Calu3 (cell line): ENCODE measurements around the gene DIS3L2. TPM values are rescaled to one million over a fixed set of nuclear protein-coding genes. Genes with fewer than 3 reads are reported as not detected.

Source experiments
- BruUV-seq: library from RNA; stranded (reverse); fragments of 400-500 nt; replicated peaks from 2 replicates; lab custom pipeline; 2021; lab: Mats Ljungman, UMichigan
- CTCF ChIA-PET: fragments of 300-600 bp; sonication (Branson Sonifier 250); formaldehyde crosslinking; loops from one replicate; lab custom pipeline; 2022; ENCODE audit warnings: antibody characterized with exemption; lab: Charles Lee
- DNase-seq: peaks from one replicate; pipeline ENCODE4 v3.0.0; 2022
- H3K27ac Mint-ChIP-seq: one replicate; pipeline ENCODE4 v1.8.0; 2022; ENCODE audit warnings: mixed read lengths; ENCODE audit not compliant: unreplicated experiment
- H3K27me3 Mint-ChIP-seq: one replicate; pipeline ENCODE4 v1.8.0; 2022; ENCODE audit warnings: mixed read lengths; ENCODE audit not compliant: unreplicated experiment
- H3K36me3 Mint-ChIP-seq: one replicate; pipeline ENCODE4 v1.8.0; 2022; ENCODE audit warnings: mild to moderate bottlenecking, moderate library complexity, mixed read lengths; ENCODE audit not compliant: insufficient read depth, unreplicated experiment
- H3K4me1 Mint-ChIP-seq: one replicate; pipeline ENCODE4 v1.8.0; 2022; ENCODE audit warnings: mild to moderate bottlenecking, low read depth, mixed read lengths; ENCODE audit not compliant: unreplicated experiment
- H3K4me3 Mint-ChIP-seq: one replicate; pipeline ENCODE4 v1.8.0; 2022; ENCODE audit warnings: mild to moderate bottlenecking, low read depth, moderate library complexity, mixed read lengths; ENCODE audit not compliant: unreplicated experiment
- H3K9me3 Mint-ChIP-seq: one replicate; pipeline ENCODE4 v1.8.0; 2022; ENCODE audit warnings: low read depth, mixed read lengths; ENCODE audit not compliant: unreplicated experiment
- intact Hi-C: fragments of 100-400 bp; cut with micrococcal nuclease; formaldehyde crosslinking; loops from one replicate; pipeline ENCODE4 v1.10.0; 2022; ENCODE audit not compliant: unreplicated experiment
- total RNA-seq: library from RNA; stranded (reverse); gene quantifications from 2 replicates; pipeline ENCODE4 v1.2.3, GENCODE V29; 2022
- TF ChIP-seq, protein P1 (sequence below): fragments of 200-600 bp; IDR thresholded peaks from one replicate; pipeline ENCODE4 v1.8.0; 2022; ENCODE audit warnings: antibody characterized with exemption; ENCODE audit not compliant: unreplicated experiment

The DIS3L2 gene
- total RNA-seq, 1 experiment from 2014 or later, result 46.0 TPM

DNA sequence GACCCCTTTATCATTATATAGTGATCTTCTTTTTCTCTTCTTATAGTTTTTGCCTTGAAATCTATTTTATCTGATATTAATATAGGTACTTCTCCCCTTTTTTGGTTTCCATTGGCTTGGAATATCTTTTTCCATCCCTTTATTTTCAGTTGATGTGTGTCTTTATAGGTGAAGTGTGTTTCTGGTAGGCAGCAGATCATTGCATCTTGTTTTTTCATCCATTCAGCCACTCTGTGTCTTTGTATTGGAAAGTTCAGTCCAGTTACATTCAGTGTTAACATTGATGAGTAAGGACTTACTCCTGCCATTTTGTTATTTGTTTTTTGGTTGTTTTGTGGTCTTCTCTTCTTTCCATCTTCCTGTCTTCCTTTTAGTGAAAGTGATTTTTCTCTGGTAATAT lies 133.4 kb downstream of the DIS3L2 start:
- TF ChIP-seq, protein P1, sequence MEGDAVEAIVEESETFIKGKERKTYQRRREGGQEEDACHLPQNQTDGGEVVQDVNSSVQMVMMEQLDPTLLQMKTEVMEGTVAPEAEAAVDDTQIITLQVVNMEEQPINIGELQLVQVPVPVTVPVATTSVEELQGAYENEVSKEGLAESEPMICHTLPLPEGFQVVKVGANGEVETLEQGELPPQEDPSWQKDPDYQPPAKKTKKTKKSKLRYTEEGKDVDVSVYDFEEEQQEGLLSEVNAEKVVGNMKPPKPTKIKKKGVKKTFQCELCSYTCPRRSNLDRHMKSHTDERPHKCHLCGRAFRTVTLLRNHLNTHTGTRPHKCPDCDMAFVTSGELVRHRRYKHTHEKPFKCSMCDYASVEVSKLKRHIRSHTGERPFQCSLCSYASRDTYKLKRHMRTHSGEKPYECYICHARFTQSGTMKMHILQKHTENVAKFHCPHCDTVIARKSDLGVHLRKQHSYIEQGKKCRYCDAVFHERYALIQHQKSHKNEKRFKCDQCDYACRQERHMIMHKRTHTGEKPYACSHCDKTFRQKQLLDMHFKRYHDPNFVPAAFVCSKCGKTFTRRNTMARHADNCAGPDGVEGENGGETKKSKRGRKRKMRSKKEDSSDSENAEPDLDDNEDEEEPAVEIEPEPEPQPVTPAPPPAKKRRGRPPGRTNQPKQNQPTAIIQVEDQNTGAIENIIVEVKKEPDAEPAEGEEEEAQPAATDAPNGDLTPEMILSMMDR, result no peak
- Mint-ChIP-seq H3K4me3 (no peak overlapping the region), H3K36me3 (no peaks in the 10 kb centered on the region), H3K27ac (no peak overlapping the region), H3K27me3 (no peaks in the 10 kb centered on the region), H3K9me3 (no peaks in the 10 kb centered on the region), H3K4me1 (no peaks in the 10 kb centered on the region)
- BruUV-seq, result no TSS peak
- no peak for DNase-seq
- CTCF ChIA-PET, result interaction anchor here (0.6 kb wide), 1 partner anchor 103 kb away, joined by 4 read pairs; no protein-coding TSS in a partner anchor
- intact Hi-C loops, result no loop called here

DNA sequence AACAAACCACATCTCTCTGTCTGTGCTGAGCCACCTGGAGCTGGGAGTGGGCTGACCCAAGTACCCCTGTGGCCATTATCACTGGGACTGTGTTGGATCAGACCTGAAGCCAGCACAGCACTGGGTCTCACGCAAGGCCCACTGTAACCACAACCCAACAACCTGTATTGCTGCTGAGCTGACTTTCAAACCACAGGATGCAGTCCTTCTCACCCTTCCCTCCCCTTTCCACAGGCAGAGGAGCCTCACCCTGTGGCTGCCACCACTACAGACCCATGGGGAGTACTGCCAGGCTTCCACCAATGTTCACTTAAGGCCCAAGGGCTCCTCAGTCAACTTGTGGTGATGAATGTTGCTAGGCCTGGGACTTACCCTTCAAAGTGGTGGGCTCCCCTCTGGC lies 135.7 kb downstream of the DIS3L2 start:
- no peak for DNase-seq
- CTCF ChIA-PET, result no interaction called here
- TF ChIP-seq, protein P1, result no peak
- no peaks in the 10 kb centered on the region for H3K36me3 Mint-ChIP-seq
- H3K9me3 Mint-ChIP-seq, result no peaks in the 10 kb centered on the region
- no peak overlapping the region for H3K27ac Mint-ChIP-seq
- BruUV-seq, result no TSS peak
- no peak overlapping the region for H3K4me3 Mint-ChIP-seq
- H3K4me1 Mint-ChIP-seq, result no peaks in the 10 kb centered on the region
- no peaks in the 10 kb centered on the region for H3K27me3 Mint-ChIP-seq
- intact Hi-C loops, result no loop called here

DNA sequence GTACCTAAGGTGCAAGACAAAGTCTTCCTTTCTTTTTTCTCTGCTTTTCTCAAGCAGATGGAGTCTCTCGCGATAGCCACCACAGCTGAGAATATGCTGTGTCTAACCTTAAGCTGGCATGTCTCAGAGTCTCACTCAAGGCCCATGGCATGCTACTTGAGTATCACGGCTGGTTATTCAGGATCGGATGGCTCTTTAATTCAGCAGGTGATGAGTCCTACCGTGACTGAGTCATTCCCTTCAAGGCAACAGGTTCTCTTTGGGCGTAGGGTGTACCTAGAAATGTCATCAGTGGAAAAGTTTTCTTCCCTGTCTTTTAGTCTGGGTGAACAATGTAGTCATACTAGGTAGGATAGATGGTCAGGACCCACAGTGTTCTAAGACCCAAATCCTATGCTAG lies 136.2 kb downstream of the DIS3L2 start:
- Mint-ChIP-seq H3K4me3 (no peak overlapping the region), H3K36me3 (no peaks in the 10 kb centered on the region), H3K27me3 (no peaks in the 10 kb centered on the region), H3K27ac (no peak overlapping the region), H3K4me1 (no peaks in the 10 kb centered on the region), H3K9me3 (no peaks in the 10 kb centered on the region)
- BruUV-seq, result no TSS peak
- TF ChIP-seq, protein P1, result no peak
- intact Hi-C loops, result no loop called here
- DNase-seq, result no peak
- CTCF ChIA-PET, result no interaction called here

DNA sequence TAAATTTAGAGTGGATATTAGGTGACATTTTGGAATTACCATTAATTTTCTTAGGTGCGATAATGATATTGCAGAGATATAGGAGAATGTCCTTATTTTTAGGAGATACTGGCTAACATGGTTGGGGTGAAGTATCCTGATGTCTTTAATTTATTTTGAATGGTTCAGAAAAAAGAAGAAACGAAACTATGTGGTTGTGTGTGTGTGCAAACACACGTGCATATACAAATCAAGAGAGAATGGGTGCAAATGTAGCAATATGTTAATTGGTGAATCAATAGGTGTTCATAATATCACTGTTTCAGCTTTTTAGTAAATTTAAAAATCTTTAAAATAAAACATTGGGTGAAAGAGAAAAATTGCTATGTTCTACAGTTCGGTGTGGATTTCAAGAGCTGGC lies 140.9 kb downstream of the DIS3L2 start:
- TF ChIP-seq, protein P1, result no peak
- no peak overlapping the region for H3K4me3 Mint-ChIP-seq
- no peak overlapping the region for H3K27ac Mint-ChIP-seq
- intact Hi-C loops, result no loop called here
- no peaks in the 10 kb centered on the region for H3K27me3 Mint-ChIP-seq
- CTCF ChIA-PET, result no interaction called here
- no peaks in the 10 kb centered on the region for H3K36me3 Mint-ChIP-seq
- BruUV-seq, result no TSS peak
- DNase-seq, result no peak
- H3K9me3 Mint-ChIP-seq, result peaks cover 6% of the 10 kb centered on the region
- no peaks in the 10 kb centered on the region for H3K4me1 Mint-ChIP-seq
